Activated T-cell treated with anti-CD3 and anti-CD28 coated beads for 48 hours (primary cell): ENCODE results near the gene SYDE2.
A peak's percentile ranks its signal among the peaks of the same experiment; 100 is the strongest.
"Not testable (repeated sequence)": the region's sequence is repeated elsewhere in the genome, so short reads cannot be mapped to it uniquely, and the experiment has no call there.

Experiments used
- DNase-seq: peaks from one replicate; pipeline ENCODE4 v3.0.0-alpha.2; 2020; ENCODE audit warnings: low read depth

Gene SYDE2

GRCh38 chr1:85219853-85220610 lies 19.2 kb upstream of the SYDE2 start:
- no peak for DNase-seq

GRCh38 chr1:85216697-85217096 lies 15.9 kb upstream of the SYDE2 start:
- no peak for DNase-seq

- DNase-seq = no peak
These were observed 13.8 kb upstream of the SYDE2 start for GRCh38 chr1:85214654-85215053.

GRCh38 chr1:85208488-85208887 lies 7.7 kb upstream of the SYDE2 start:
- DNase-seq = no peak

GRCh38 chr1:85203573-85204171 lies 2.9 kb upstream of the SYDE2 start:
- DNase-seq = no peak

GRCh38 chr1:85202864-85203255 lies 2.0 kb upstream of the SYDE2 start:
- no peak for DNase-seq

GRCh38 chr1:85202092-85202863 lies 1.5 kb upstream of the SYDE2 start:
- DNase-seq = no peak

- DNase-seq = peak; percentile 48
These were observed 700 bp upstream of the SYDE2 start for GRCh38 chr1:85201340-85202091.

GRCh38 chr1:85199667-85200462 lies 951 bp downstream of the SYDE2 start:
- DNase-seq = no peak

- DNase-seq = no peak
These were observed 2.0 kb downstream of the SYDE2 start for GRCh38 chr1:85198864-85199263.

- no peak for DNase-seq
These were observed 4.5 kb downstream of the SYDE2 start for GRCh38 chr1:85196358-85196757.

GRCh38 chr1:85195703-85196102 lies 5.1 kb downstream of the SYDE2 start:
- no peak for DNase-seq

GRCh38 chr1:85192129-85192528 lies 8.7 kb downstream of the SYDE2 start:
- not testable (repeated sequence) for DNase-seq

GRCh38 chr1:85189120-85189519 lies 11.7 kb downstream of the SYDE2 start:
- DNase-seq = no peak

- DNase-seq = no peak
These were observed 12.3 kb downstream of the SYDE2 start for GRCh38 chr1:85188530-85188929.

- not testable (repeated sequence) for DNase-seq
These were observed 13.8 kb downstream of the SYDE2 start for GRCh38 chr1:85187021-85187420.

GRCh38 chr1:85184245-85184644 lies 16.6 kb downstream of the SYDE2 start:
- no peak for DNase-seq

- no peak for DNase-seq
These were observed 18.1 kb downstream of the SYDE2 start for GRCh38 chr1:85182700-85183099.

GRCh38 chr1:85180869-85181268 lies 19.9 kb downstream of the SYDE2 start:
- no peak for DNase-seq

GRCh38 chr1:85179522-85179921 lies 21.3 kb downstream of the SYDE2 start:
- DNase-seq = no peak

- DNase-seq = no peak
These were observed 22.4 kb downstream of the SYDE2 start for GRCh38 chr1:85178396-85178795.

GRCh38 chr1:85174503-85174902 lies 26.3 kb downstream of the SYDE2 start:
- no peak for DNase-seq
